H9 (cell line): ENCODE measurements around the gene ARHGEF17. TPM values are rescaled to one million over a fixed set of nuclear protein-coding genes. Genes with fewer than 3 reads are reported as not detected.

ENCODE experiments used
- DNase-seq: peaks from one replicate; pipeline ENCODE4 v3.0.0-alpha.2; 2017
- H2AFZ ChIP-seq: one replicate; pipeline ENCODE4 v1.6.1; 2013; ENCODE audit warnings: mild to moderate bottlenecking, low read length, control low read depth, moderate library complexity
- H2AK5ac ChIP-seq: 2 replicates; pipeline ENCODE4 v1.6.1; 2013; ENCODE audit warnings: low read length, control low read depth, mixed read lengths; ENCODE audit not compliant: insufficient read length
- H2BK120ac ChIP-seq: one replicate; pipeline ENCODE4 v1.6.1; 2013; ENCODE audit warnings: low read depth, mild to moderate bottlenecking, low read length, control low read depth, inconsistent platforms; ENCODE audit not compliant: poor library complexity, severe bottlenecking
- H2BK12ac ChIP-seq: 2 replicates; pipeline ENCODE4 v1.6.1; 2013; ENCODE audit warnings: low read length, control low read depth, mixed read lengths, low read depth; ENCODE audit not compliant: insufficient read length
- H2BK15ac ChIP-seq: 2 replicates; pipeline ENCODE4 v1.6.1; 2013; ENCODE audit warnings: low read depth, low read length, control low read depth
- H2BK20ac ChIP-seq: one replicate; pipeline ENCODE4 v1.6.1; 2013; ENCODE audit warnings: low read depth, mild to moderate bottlenecking, low read length, control low read depth, inconsistent platforms; ENCODE audit not compliant: poor library complexity, severe bottlenecking
- H2BK5ac ChIP-seq: 2 replicates; pipeline ENCODE4 v1.6.1; 2013; ENCODE audit warnings: low read length, control low read depth, mixed read lengths; ENCODE audit not compliant: insufficient read length
- H3K14ac ChIP-seq: 2 replicates; pipeline ENCODE4 v1.6.1; 2013; ENCODE audit warnings: low read length, control low read depth; ENCODE audit not compliant: insufficient read depth
- H3K18ac ChIP-seq: 2 replicates; pipeline ENCODE4 v1.6.1; 2013; ENCODE audit warnings: low read depth, mild to moderate bottlenecking, mixed read lengths, low read length, control low read depth; ENCODE audit not compliant: insufficient read length
- H3K23ac ChIP-seq: 2 replicates; pipeline ENCODE4 v1.6.1; 2013; ENCODE audit warnings: low read length, control low read depth, mixed read lengths, low read depth; ENCODE audit not compliant: insufficient read length
- H3K23me2 ChIP-seq: 2 replicates; pipeline ENCODE4 v1.6.1; 2013; ENCODE audit warnings: low read depth, mild to moderate bottlenecking, mixed read lengths, low read length, control low read depth; ENCODE audit not compliant: insufficient read length, poor library complexity, severe bottlenecking
- H3K27ac ChIP-seq: 2 replicates; pipeline ENCODE4 v1.5.1; 2013; ENCODE audit warnings: low read length, control low read depth, mixed read lengths, low read depth; ENCODE audit not compliant: insufficient read length
- H3K27me3 ChIP-seq: 2 replicates; pipeline ENCODE4 v1.6.1; 2013; ENCODE audit warnings: low read length, control low read depth, inconsistent platforms; ENCODE audit not compliant: insufficient read depth
- H3K4ac ChIP-seq: 2 replicates; pipeline ENCODE4 v1.6.1; 2013; ENCODE audit warnings: low read depth, mild to moderate bottlenecking, control low read depth, inconsistent platforms, low read length, moderate library complexity
- H3K4me1 ChIP-seq: 2 replicates; pipeline ENCODE4 v1.6.1; 2013; ENCODE audit warnings: low read length, control low read depth, inconsistent platforms; ENCODE audit not compliant: insufficient read depth
- H3K4me2 ChIP-seq: 2 replicates; pipeline ENCODE4 v1.6.1; 2013; ENCODE audit warnings: low read length, control low read depth, mixed read lengths; ENCODE audit not compliant: insufficient read length, insufficient read depth
- H3K56ac ChIP-seq: 2 replicates; pipeline ENCODE4 v1.6.1; 2013; ENCODE audit warnings: low read depth, mild to moderate bottlenecking, mixed read lengths, low read length, control low read depth; ENCODE audit not compliant: insufficient read length
- H3K79me1 ChIP-seq: 2 replicates; pipeline ENCODE4 v1.6.1; 2013; ENCODE audit warnings: low read depth, mild to moderate bottlenecking, moderate library complexity, low read length, control low read depth, inconsistent platforms; ENCODE audit not compliant: insufficient read depth, poor library complexity, severe bottlenecking
- H3K79me2 ChIP-seq: 2 replicates; pipeline ENCODE4 v1.6.1; 2013; ENCODE audit warnings: low read length, control low read depth, inconsistent platforms; ENCODE audit not compliant: insufficient read depth
- H3K9ac ChIP-seq: 2 replicates; pipeline ENCODE4 v1.6.1; 2013; ENCODE audit warnings: low read length, control low read depth, mixed read lengths; ENCODE audit not compliant: insufficient read length; ENCODE audit errors: extremely low read depth
- H3K9me3 ChIP-seq: one replicate; pipeline ENCODE4 v1.6.1; 2013; ENCODE audit warnings: low read depth, low read length, inconsistent platforms; ENCODE audit not compliant: control insufficient read depth
- H3T11ph ChIP-seq: one replicate; pipeline ENCODE4 v1.6.1; 2013; ENCODE audit warnings: mild to moderate bottlenecking, low read length, control low read depth, inconsistent platforms
- H4K20me1 ChIP-seq: one replicate; pipeline ENCODE4 v1.6.1; 2013; ENCODE audit not compliant: control insufficient read depth, insufficient read length, insufficient read depth
- H4K5ac ChIP-seq: 2 replicates; pipeline ENCODE4 v1.6.1; 2013; ENCODE audit warnings: low read depth, mild to moderate bottlenecking, mixed read lengths, low read length, control low read depth; ENCODE audit not compliant: insufficient read length
- H4K8ac ChIP-seq: replicated peaks from 2 replicates; pipeline ENCODE4 v1.6.1; 2013; ENCODE audit warnings: low read length, control low read depth, mixed read lengths, low read depth; ENCODE audit not compliant: insufficient read length
- H4K91ac ChIP-seq: 2 replicates; pipeline ENCODE4 v1.6.1; 2013; ENCODE audit warnings: low read depth, mild to moderate bottlenecking, moderate library complexity, mixed read lengths, low read length, control low read depth; ENCODE audit not compliant: insufficient read length
- H3K27ac Mint-ChIP-seq, 3 experiments: 2 replicates in 2 of 3; 3 replicates in 1 of 3; pipeline ENCODE4 v1.8.0; 2020 to 2021; ENCODE audit warnings: mixed read lengths in 3 of 3, mild to moderate bottlenecking in 1 of 3, moderate library complexity in 1 of 3
- H3K27me3 Mint-ChIP-seq: 2 replicates; pipeline ENCODE4 v1.8.0; 2021; ENCODE audit warnings: low read depth, mild to moderate bottlenecking, moderate library complexity, mixed read lengths
- H3K36me3 Mint-ChIP-seq, 3 experiments: 2 replicates in 2 of 3; 3 replicates in 1 of 3; pipeline ENCODE4 v1.8.0; 2020 to 2021; ENCODE audit warnings: low read depth in 3 of 3, mixed read lengths in 3 of 3; ENCODE audit not compliant: insufficient read depth in 1 of 3
- H3K4me1 Mint-ChIP-seq, 2 experiments: 2 replicates each; pipeline ENCODE4 v1.8.0; 2020; ENCODE audit warnings: mixed read lengths in 2 of 2
- H3K4me3 Mint-ChIP-seq, 2 experiments: 2 replicates in 1 of 2; 3 replicates in 1 of 2; pipeline ENCODE4 v1.8.0; 2020 to 2021; ENCODE audit warnings: mild to moderate bottlenecking in 2 of 2, mixed read lengths in 2 of 2, moderate library complexity in 1 of 2
- H3K9me3 Mint-ChIP-seq, 2 experiments: 2 replicates in 1 of 2; 3 replicates in 1 of 2; pipeline ENCODE4 v1.8.0; 2020; ENCODE audit warnings: mild to moderate bottlenecking in 2 of 2, mixed read lengths in 2 of 2, moderate library complexity in 1 of 2
- WGBS: extraction: QIAGEN DNeasy Blood & Tissue Kit; methylation state at CpG from one replicate; pipeline ENCODE4 v1.1.7; 2013; ENCODE audit warnings: missing lambda C conversion rate, low lambda C conversion rate, mixed read lengths; ENCODE audit not compliant: insufficient read length; ENCODE audit errors: extremely low coverage; 5-methylcytosine and 5-hydroxymethylcytosine counted together
- total RNA-seq: library from RNA; stranded (reverse); gene quantifications from 2 replicates; pipeline ENCODE4 v1.2.1, GENCODE V29; 2021
- TF ChIP-seq, protein P1 (sequence below): fragments of 200-600 bp; sonication (generic); conservative IDR thresholded peaks from 3 replicates; pipeline ENCODE4 v1.8.0; 2021; ENCODE audit warnings: antibody characterized with exemption, mild to moderate bottlenecking

Gene ARHGEF17
- total RNA-seq, 1 experiment from 2014 or later = 7.4 TPM

DNA sequence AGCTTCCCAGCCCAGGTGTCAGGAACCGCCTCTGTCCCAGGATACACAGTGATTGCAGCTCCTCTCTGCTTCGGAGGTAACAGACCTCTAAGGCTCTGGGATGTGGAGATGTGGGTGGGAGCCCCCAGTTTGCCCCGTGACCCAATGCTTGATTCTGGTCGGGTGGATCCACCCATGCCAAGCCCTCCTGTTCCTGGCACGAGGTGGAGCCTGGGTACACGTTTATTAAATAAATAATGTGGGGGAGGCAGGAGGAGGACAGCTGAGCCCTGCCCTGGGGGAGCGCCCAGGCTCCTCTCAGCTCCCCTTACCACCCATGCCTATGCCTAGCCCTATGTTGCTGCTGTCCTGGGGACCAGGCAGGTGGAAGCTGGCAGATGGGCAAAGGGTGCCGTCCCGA is 16.0 kb downstream of the ARHGEF17 start:
- Histone ChIP-seq H2AK5ac (no peak overlapping the region), H3K23ac (no peak overlapping the region), H3K79me2 (no peaks in the 10 kb centered on the region), H3K18ac (no peak overlapping the region), H3K56ac (no peak overlapping the region), H3K4ac (no peak overlapping the region), H2AFZ (no peak overlapping the region), H2BK12ac (no peak overlapping the region), H3T11ph (no peak overlapping the region), H4K8ac (no peak overlapping the region), H2BK120ac (no peak overlapping the region), H3K4me2 (no peak overlapping the region), H3K23me2 (no peaks in the 10 kb centered on the region), H3K27me3 (no peaks in the 10 kb centered on the region), H2BK20ac (no peak overlapping the region), H3K79me1 (no peaks in the 10 kb centered on the region), H2BK5ac (no peak overlapping the region), H3K9me3 (no peaks in the 10 kb centered on the region), H3K4me1 (peaks cover 7% of the 10 kb centered on the region; the same call in 1 of the 2 replicates), H4K20me1 (no peaks in the 10 kb centered on the region), H3K9ac (no peak overlapping the region), H3K14ac (no peak overlapping the region), H4K5ac (no peak overlapping the region), H3K27ac (no peak overlapping the region), H4K91ac (peak overlapping the region; percentile 15), H2BK15ac (no peak overlapping the region)
- Mint-ChIP-seq H3K36me3 (peaks cover 0 to 3% (median 3%) of the 10 kb centered on the region in 3 experiments; a peak in 2 of 7 replicates), H3K4me3 (peak overlapping the region in 1 of 2 experiments; percentile 49; a peak in 2 of 5 replicates), H3K27ac (peak overlapping the region in 1 of 3 experiments; percentile 45; a peak in 1 of 7 replicates), H3K9me3 (no peaks in the 10 kb centered on the region), H3K27me3 (peaks cover 34% of the 10 kb centered on the region), H3K4me1 (peaks cover 39 to 45% of the 10 kb centered on the region in 2 experiments)
- WGBS = no CpG with 5 or more reads among the region's 9 CpGs
- DNase-seq = no peak
- TF ChIP-seq, protein P1, sequence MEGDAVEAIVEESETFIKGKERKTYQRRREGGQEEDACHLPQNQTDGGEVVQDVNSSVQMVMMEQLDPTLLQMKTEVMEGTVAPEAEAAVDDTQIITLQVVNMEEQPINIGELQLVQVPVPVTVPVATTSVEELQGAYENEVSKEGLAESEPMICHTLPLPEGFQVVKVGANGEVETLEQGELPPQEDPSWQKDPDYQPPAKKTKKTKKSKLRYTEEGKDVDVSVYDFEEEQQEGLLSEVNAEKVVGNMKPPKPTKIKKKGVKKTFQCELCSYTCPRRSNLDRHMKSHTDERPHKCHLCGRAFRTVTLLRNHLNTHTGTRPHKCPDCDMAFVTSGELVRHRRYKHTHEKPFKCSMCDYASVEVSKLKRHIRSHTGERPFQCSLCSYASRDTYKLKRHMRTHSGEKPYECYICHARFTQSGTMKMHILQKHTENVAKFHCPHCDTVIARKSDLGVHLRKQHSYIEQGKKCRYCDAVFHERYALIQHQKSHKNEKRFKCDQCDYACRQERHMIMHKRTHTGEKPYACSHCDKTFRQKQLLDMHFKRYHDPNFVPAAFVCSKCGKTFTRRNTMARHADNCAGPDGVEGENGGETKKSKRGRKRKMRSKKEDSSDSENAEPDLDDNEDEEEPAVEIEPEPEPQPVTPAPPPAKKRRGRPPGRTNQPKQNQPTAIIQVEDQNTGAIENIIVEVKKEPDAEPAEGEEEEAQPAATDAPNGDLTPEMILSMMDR = no peak
